Coronary artery (tissue), 2 donors: ENCODE results near the gene MRAS.

ENCODE experiments used
- DNase-seq: peaks from one replicate; pipeline ENCODE4 v3.0.0-alpha.2; 2017; ENCODE audit warnings: low spot score
- H3K27ac ChIP-seq, 2 donors: fragments of 200-600 bp; sonication (generic); one replicate each; pipeline ENCODE4 v1.5.1; 2016 to 2019
- H3K4me3 ChIP-seq: fragments of 200-600 bp; sonication (generic); 2 replicates; pipeline ENCODE4 v1.5.1; 2016; ENCODE audit warnings: mild to moderate bottlenecking, moderate library complexity
- CTCF ChIP-seq: fragments of 200-600 bp; sonication (generic); IDR thresholded peaks from one replicate; pipeline ENCODE4 v1.5.1; 2019; ENCODE audit warnings: antibody characterized with exemption

The MRAS gene

GRCh38 chr3:138317687-138318086, 30.7 kb upstream of the MRAS start:
- TF ChIP-seq CTCF, result no peak
- H3K27ac ChIP-seq, result no peak overlapping the region

GRCh38 chr3:138323971-138324370, 24.4 kb upstream of the MRAS start:
- no peak for DNase-seq
- H3K27ac ChIP-seq, result no peak overlapping the region
- H3K4me3 ChIP-seq, result no peak overlapping the region
- TF ChIP-seq CTCF, result no peak

More at GRCh38 chr3:138317687-138318086, 30.7 kb upstream of the MRAS start:
- H3K4me3 ChIP-seq, result no peak overlapping the region
- no peak for DNase-seq

- no peak for TF ChIP-seq CTCF
Measured at GRCh38 chr3:138325990-138326389, 22.4 kb upstream of the MRAS start.

GRCh38 chr3:138326866-138327595, 21.3 kb upstream of the MRAS start:
- Histone ChIP-seq H3K4me3 (no peak overlapping the region), H3K27ac (no peak overlapping the region)
- DNase-seq, result no peak
- TF ChIP-seq CTCF, result no peak

More at GRCh38 chr3:138325990-138326389, 22.4 kb upstream of the MRAS start:
- DNase-seq, result no peak
- Histone ChIP-seq H3K4me3 (no peak overlapping the region), H3K27ac (no peak overlapping the region)

- no peak for TF ChIP-seq CTCF
- H3K27ac ChIP-seq, result no peak overlapping the region
- H3K4me3 ChIP-seq, result no peak overlapping the region
- no peak for DNase-seq
Measured at GRCh38 chr3:138327831-138328230, 20.5 kb upstream of the MRAS start.

GRCh38 chr3:138328341-138328740, 20.0 kb upstream of the MRAS start:
- no peak for TF ChIP-seq CTCF
- DNase-seq, result no peak
- H3K4me3 ChIP-seq, result no peak overlapping the region

More at GRCh38 chr3:138328341-138328740, 20.0 kb upstream of the MRAS start:
- H3K27ac ChIP-seq, result no peak overlapping the region
